H1 (cell line): ENCODE data around the gene EBF3. TPM values are rescaled to one million over a fixed set of nuclear protein-coding genes. Genes with fewer than 3 reads are reported as not detected.
A peak's percentile ranks its signal among the peaks of the same experiment; 100 is the strongest.

Experiments
- CTCF ChIA-PET: fragments of 300-600 bp; sonication (Branson Sonifier 250); formaldehyde crosslinking; loops from one replicate; lab custom pipeline; 2021; ENCODE audit not compliant: partially characterized antibody; lab: Charles Lee
- POLR2A ChIA-PET: fragments of 300-600 bp; sonication (Branson Sonifier 250); formaldehyde crosslinking; loops from one replicate; lab custom pipeline; 2021; ENCODE audit warnings: inconsistent platforms; ENCODE audit not compliant: partially characterized antibody; lab: Charles Lee
- DNase-seq, 2 experiments: peaks; one replicate each; pipeline versions ENCODE4 v3.0.0 to v3.0.0-alpha.2; 2010 to 2022; ENCODE audit warnings: low spot score in 2 of 2, low read depth in 1 of 2, mixed read lengths in 1 of 2
- FAIRE-seq: peaks from 2 replicates; lab custom pipeline; 2011; peaks lifted over from hg19 to GRCh38; lab: Jason Lieb, UNC
- H2AFZ ChIP-seq: 2 replicates; pipeline ENCODE4 v1.8.1; 2012; ENCODE audit warnings: low read length, inconsistent platforms
- H2AK5ac ChIP-seq: 2 replicates; pipeline ENCODE4 v1.6.1; 2013; ENCODE audit warnings: low read depth, low read length
- H2BK120ac ChIP-seq: replicated peaks from 2 replicates; pipeline ENCODE3; 2013; ENCODE audit warnings: low read depth, low read length, inconsistent platforms
- H2BK12ac ChIP-seq: 2 replicates; pipeline ENCODE4 v1.6.1; 2013; ENCODE audit warnings: low read depth, low read length
- H2BK15ac ChIP-seq: 2 replicates; pipeline ENCODE4 v1.6.1; 2013; ENCODE audit warnings: low read length
- H2BK20ac ChIP-seq: 2 replicates; pipeline ENCODE4 v1.6.1; 2013; ENCODE audit warnings: low read length
- H2BK5ac ChIP-seq: 2 replicates; pipeline ENCODE4 v1.6.1; 2013; ENCODE audit warnings: low read depth, low read length
- H3K14ac ChIP-seq: 2 replicates; pipeline ENCODE4 v1.6.1; 2013; ENCODE audit warnings: inconsistent platforms; ENCODE audit not compliant: insufficient read length
- H3K18ac ChIP-seq: 2 replicates; pipeline ENCODE4 v1.6.1; 2013; ENCODE audit warnings: low read length; ENCODE audit errors: extremely low read depth
- H3K23ac ChIP-seq: 2 replicates; pipeline ENCODE4 v1.6.1; 2013; ENCODE audit warnings: inconsistent platforms; ENCODE audit not compliant: insufficient read length
- H3K23me2 ChIP-seq: 2 replicates; pipeline ENCODE4 v1.6.1; 2013; ENCODE audit warnings: low read depth, low read length
- H3K27ac ChIP-seq: 2 replicates; pipeline ENCODE4 v1.6.1; 2011; ENCODE audit warnings: low read depth, low read length, inconsistent platforms
- H3K27me3 ChIP-seq, 4 experiments: replicated peaks in 1 of 4; 1 replicate in 1 of 4; 2 replicates in 3 of 4; pipeline versions ENCODE4 v1.6.1 to v1.8.1; 2011 to 2013; ENCODE audit warnings: low read length in 3 of 4, mild to moderate bottlenecking in 3 of 4, inconsistent platforms in 2 of 4, mixed read lengths in 2 of 4, moderate library complexity in 1 of 4; ENCODE audit not compliant: control insufficient read depth in 3 of 4, insufficient read depth in 3 of 4; ENCODE audit errors: extremely low read depth in 1 of 4
- H3K36me3 ChIP-seq, 4 experiments: 2 replicates each; pipeline versions ENCODE4 v1.6.1 to v1.8.1; 2011 to 2013; ENCODE audit warnings: mild to moderate bottlenecking in 4 of 4, low read length in 3 of 4, moderate library complexity in 2 of 4, control low read depth in 1 of 4, inconsistent platforms in 1 of 4; ENCODE audit not compliant: insufficient read depth in 4 of 4, control insufficient read depth in 2 of 4
- H3K4ac ChIP-seq: replicated peaks from 2 replicates; pipeline ENCODE3; 2013; ENCODE audit warnings: low read length, low read depth, mixed read lengths, inconsistent platforms; ENCODE audit not compliant: insufficient read length
- H3K4me1 ChIP-seq, 4 experiments: replicated peaks in 1 of 4; 1 replicate in 1 of 4; 2 replicates in 3 of 4; pipeline versions ENCODE4 v1.6.1 to v1.8.1; 2011 to 2013; ENCODE audit warnings: low read length in 3 of 4, inconsistent platforms in 2 of 4, mixed read lengths in 1 of 4; ENCODE audit not compliant: insufficient read depth in 4 of 4, control insufficient read depth in 3 of 4
- H3K4me2 ChIP-seq, 2 experiments: 2 replicates each; pipeline versions ENCODE4 v1.6.1 to v1.8.1; 2011 to 2013; ENCODE audit warnings: low read depth in 2 of 2, low read length in 2 of 2, control low read depth in 1 of 2, inconsistent platforms in 1 of 2, mild to moderate bottlenecking in 1 of 2; ENCODE audit not compliant: insufficient read depth in 1 of 2
- H3K4me3 ChIP-seq, 4 experiments: fragments of 200-600, 300-600 bp in 1 of 4; sonication (generic), shearing (Covaris generic), sonication (Bioruptor Twin) in 1 of 4; 2 replicates each; pipeline versions ENCODE4 v1.5.1 to v1.8.1; 2011 to 2016; ENCODE audit warnings: low read length in 4 of 4, low read depth in 3 of 4, control low read depth in 2 of 4, inconsistent platforms in 2 of 4, mild to moderate bottlenecking in 2 of 4, mixed read lengths in 1 of 4, moderate library complexity in 1 of 4; ENCODE audit not compliant: insufficient read depth in 2 of 4; ENCODE audit errors: extremely low read depth in 1 of 4
- H3K56ac ChIP-seq: replicated peaks from 2 replicates; pipeline ENCODE3; 2013; ENCODE audit warnings: low read depth, mild to moderate bottlenecking, mixed read lengths, low read length, inconsistent platforms; ENCODE audit not compliant: insufficient read length
- H3K79me1 ChIP-seq: 2 replicates; pipeline ENCODE4 v1.6.1; 2013; ENCODE audit warnings: low read depth, low read length, control low read depth
- H3K79me2 ChIP-seq, 2 experiments: 2 replicates each; pipeline versions ENCODE4 v1.6.1 to v1.8.1; 2012 to 2013; ENCODE audit warnings: low read length in 2 of 2, mild to moderate bottlenecking in 2 of 2, inconsistent platforms in 1 of 2; ENCODE audit not compliant: insufficient read depth in 2 of 2, control insufficient read depth in 1 of 2
- H3K9ac ChIP-seq, 4 experiments: replicated peaks in 1 of 4; 1 replicate in 1 of 4; 2 replicates in 3 of 4; pipeline versions ENCODE4 v1.6.1 to v1.8.1; 2011 to 2013; ENCODE audit warnings: low read depth in 3 of 4, low read length in 3 of 4, control low read depth in 2 of 4, mild to moderate bottlenecking in 2 of 4, moderate library complexity in 2 of 4, inconsistent platforms in 1 of 4; ENCODE audit errors: extremely low read depth in 1 of 4
- H3K9me3 ChIP-seq, 2 experiments: 2 replicates each; pipeline versions ENCODE4 v1.6.1 to v1.8.1; 2012 to 2013; ENCODE audit warnings: mild to moderate bottlenecking in 2 of 2, moderate library complexity in 2 of 2, control low read depth in 1 of 2, inconsistent platforms in 1 of 2, low read depth in 1 of 2, low read length in 1 of 2, mixed read lengths in 1 of 2; ENCODE audit not compliant: insufficient read depth in 2 of 2
- H4K20me1 ChIP-seq, 2 experiments: replicated peaks in 1 of 2; 2 replicates each; pipeline versions ENCODE3 to v1.8.1; 2011 to 2013; ENCODE audit warnings: inconsistent platforms in 2 of 2, low read length in 2 of 2, mild to moderate bottlenecking in 1 of 2; ENCODE audit not compliant: insufficient read depth in 2 of 2, control insufficient read depth in 1 of 2
- H4K5ac ChIP-seq: 2 replicates; pipeline ENCODE4 v1.6.1; 2013; ENCODE audit warnings: low read length, low read depth, mixed read lengths, inconsistent platforms; ENCODE audit not compliant: insufficient read length
- H4K8ac ChIP-seq: 2 replicates; pipeline ENCODE4 v1.8.0; 2013; ENCODE audit warnings: mild to moderate bottlenecking, moderate library complexity, low read length, inconsistent platforms; ENCODE audit not compliant: insufficient read depth; ENCODE audit errors: extremely low read depth
- H4K91ac ChIP-seq: replicated peaks from 2 replicates; pipeline ENCODE3; 2013; ENCODE audit warnings: low read length, mixed read lengths, inconsistent platforms; ENCODE audit not compliant: insufficient read length
- ATF2 ChIP-seq: IDR thresholded peaks from 2 replicates; pipeline ENCODE4 v1.6.1; 2012; ENCODE audit warnings: low read length, inconsistent platforms
- BACH1 ChIP-seq: IDR thresholded peaks from 2 replicates; pipeline ENCODE4 v1.6.1; 2012; ENCODE audit warnings: low read length, improper control_type of control experiment
- CBX5 ChIP-seq: fragments of 300-800, 300-1000 bp; sonication (generic); IDR thresholded peaks from 2 replicates; pipeline ENCODE4 v1.7.1; 2016; ENCODE audit warnings: antibody characterized with exemption, low read length, low read depth
- CBX8 ChIP-seq: fragments of 300-800, 300-1000 bp; sonication (generic); IDR thresholded peaks from 2 replicates; pipeline ENCODE4 v1.7.1; 2016; ENCODE audit warnings: low read depth, low read length, borderline replicate concordance
- CREB1 ChIP-seq: IDR thresholded peaks from 2 replicates; pipeline ENCODE4 v1.6.1; 2012; ENCODE audit warnings: inconsistent platforms
- CTCF ChIP-seq, 3 experiments: IDR thresholded peaks; 1 replicate in 2 of 3; 2 replicates in 1 of 3; pipeline versions ENCODE4 v1.5.1 to v1.6.1; 2011; ENCODE audit warnings: low read length in 3 of 3, mild to moderate bottlenecking in 3 of 3, inconsistent platforms in 2 of 3, low read depth in 1 of 3, moderate library complexity in 1 of 3; ENCODE audit not compliant: insufficient read depth in 1 of 3; ENCODE audit errors: control extremely low read depth in 1 of 3
- KDM1A ChIP-seq: fragments of 200-600, 300-600 bp; sonication (generic); IDR thresholded peaks from 2 replicates; pipeline ENCODE4 v1.7.1; 2016; ENCODE audit warnings: mild to moderate bottlenecking, low read length, borderline replicate concordance
- PHF8 ChIP-seq: fragments of 200-600 bp; sonication (generic); conservative IDR thresholded peaks from 2 replicates; pipeline ENCODE4 v1.7.1; 2012; ENCODE audit warnings: low read depth, mild to moderate bottlenecking, inconsistent platforms, low read length, moderate library complexity
- SP2 ChIP-seq: IDR thresholded peaks from 2 replicates; pipeline ENCODE4 v1.6.1; 2012; ENCODE audit warnings: mild to moderate bottlenecking, low read length, inconsistent platforms
- TAF1 ChIP-seq: IDR thresholded peaks from 2 replicates; pipeline ENCODE4 v1.6.1; 2011; ENCODE audit warnings: mild to moderate bottlenecking, low read depth, low read length
- TBP ChIP-seq: IDR thresholded peaks from 2 replicates; pipeline ENCODE4 v1.6.1; 2011; ENCODE audit warnings: low read depth, low read length, improper control_type of control experiment
- WGBS, 2 experiments: shearing (Covaris generic) in 1 of 2; methylation state at CpG; one replicate each; pipeline versions ENCODE4 v1.1.6 to v1.1.7; 2013 to 2015; ENCODE audit warnings: low lambda C conversion rate in 2 of 2, mixed read lengths in 2 of 2, inconsistent platforms in 1 of 2, low coverage in 1 of 2, missing lambda C conversion rate in 1 of 2; ENCODE audit not compliant: insufficient replicate concordance in 2 of 2, insufficient coverage in 1 of 2, insufficient read length in 1 of 2; ENCODE audit errors: extremely low coverage in 1 of 2, missing lambda C conversion rate in 1 of 2; 5-methylcytosine and 5-hydroxymethylcytosine counted together
- polyA plus RNA-seq, 7 experiments: library from polyadenylated mRNA; depleted of rRNA in 3 of 7; stranded (reverse) in 5 of 7; unstranded in 2 of 7; fragments of >200 nt in 5 of 7; fragments of 200-250 nt in 2 of 7; gene quantifications; 1 replicate in 5 of 7; 2 replicates in 1 of 7; 4 replicates in 1 of 7; pipeline versions ENCODE4 v1.2.1 to v1.2.3, GENCODE V29; 2011 to 2013; ENCODE audit warnings: missing spikeins in 2 of 7, mixed read lengths in 2 of 7
- total RNA-seq: library from RNA; stranded (reverse); fragmentation: NEBNext Ultra II Directional; extraction: Animal tissue kit (Norgen Biotek cat#: 25700); gene quantifications from 2 replicates; pipeline ENCODE4 v1.2.1, GENCODE V29; 2021

Gene EBF3
- total and polyA plus RNA-seq, 2 of the 8 experiments (the other 6 are each of a cell fraction or from before 2014, with no cell fraction given): 0.08 to 0.26 TPM

GRCh38 chr10:130002606-130003005 is 38.5 kb upstream of the EBF3 start:
- CTCF ChIA-PET: interaction anchor here (1.4 to 1.7 kb wide), 3 partner anchors 19 to 177 kb away, joined by 3 to 5 read pairs (median 4); partner anchors contain the start of gene C10orf143
- TF ChIP-seq PHF8: no peak
- TF ChIP-seq TBP: no peak
- TF ChIP-seq CBX8: no peak
- TF ChIP-seq CREB1: no peak
- TF ChIP-seq KDM1A: no peak
- no peak for TF ChIP-seq SP2
- no peak for TF ChIP-seq BACH1
- TF ChIP-seq CBX5: no peak
- TF ChIP-seq CTCF (IDR thresholded peaks at IDR 0.05; ENCODE audit: control extremely low read depth in 1 of 3, insufficient read depth in 1 of 3, low read depth in 1 of 3, low read length in 3 of 3): no peak
- no peak for TF ChIP-seq ATF2
- no peak for TF ChIP-seq TAF1

More at GRCh38 chr10:130002606-130003005, 38.5 kb upstream of the EBF3 start:
- H3K14ac ChIP-seq: no peak overlapping the region
- H3K4me2 ChIP-seq: no peak overlapping the region
- no peak overlapping the region for H2BK15ac ChIP-seq
- peak in 1 of 2 experiments; percentile 6 for DNase-seq
- H3K18ac ChIP-seq: no peak overlapping the region
- H3K23me2 ChIP-seq: no peaks in the 10 kb centered on the region
- no peaks in the 10 kb centered on the region for H3K27me3 ChIP-seq
- no peak overlapping the region for H2BK120ac ChIP-seq
- no peak overlapping the region for H3K27ac ChIP-seq
- H2BK12ac ChIP-seq: no peak overlapping the region
- no peak overlapping the region for H4K8ac ChIP-seq
- no peak overlapping the region for H3K23ac ChIP-seq
- no peaks in the 10 kb centered on the region for H3K79me2 ChIP-seq
- no peak for FAIRE-seq
- H3K4ac ChIP-seq: no peak overlapping the region
- 90% methylated on average over 13 of the region's 14 CpGs; no CpG with 5 or more reads in 1 of the 2 experiments for WGBS, 2 experiments
- no peak overlapping the region for H2BK5ac ChIP-seq
- H3K4me1 ChIP-seq: no peaks in the 10 kb centered on the region
- H4K91ac ChIP-seq: no peak overlapping the region
- no peak overlapping the region for H2AK5ac ChIP-seq
- POLR2A ChIA-PET: no interaction called here
- H4K20me1 ChIP-seq: no peaks in the 10 kb centered on the region
- no peak overlapping the region for H4K5ac ChIP-seq
- no peak overlapping the region for H3K4me3 ChIP-seq
- no peak overlapping the region for H3K56ac ChIP-seq
- H3K9ac ChIP-seq: no peak overlapping the region
- no peaks in the 10 kb centered on the region; a peak in 1 of 4 replicates for H3K9me3 ChIP-seq
- no peak overlapping the region for H2BK20ac ChIP-seq
- H2AFZ ChIP-seq: no peak overlapping the region
- H3K79me1 ChIP-seq: no peaks in the 10 kb centered on the region
- H3K36me3 ChIP-seq: no peaks in the 10 kb centered on the region
